ENCODE results near the gene NELFCD.

The NELFCD gene

DNA sequence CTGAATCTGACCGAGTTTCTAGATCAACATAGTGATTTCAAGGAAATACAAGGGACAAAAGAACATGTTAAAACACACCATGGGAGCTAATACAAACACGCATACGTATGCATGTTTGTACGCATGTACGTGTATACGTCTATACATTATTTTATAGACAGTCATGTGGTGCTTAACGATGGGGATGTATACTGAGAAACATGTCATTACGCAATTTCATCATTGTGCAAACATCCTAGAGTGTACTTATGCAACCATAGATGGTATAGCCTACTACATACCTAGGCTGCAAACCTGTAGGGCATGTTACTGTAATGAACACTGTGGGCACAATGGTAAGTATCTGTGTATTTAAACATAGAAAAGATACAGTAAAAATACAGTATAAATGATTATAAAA, 25.0 kb upstream of the NELFCD start:
- H3K9me3 ChIP-seq (ENCODE audit: control insufficient read depth, insufficient read depth, low read depth, low read length): no peaks in the 10 kb centered on the region
- H3K4me1 ChIP-seq (ENCODE audit: control insufficient read depth, insufficient read depth, low read length): no peaks in the 10 kb centered on the region
- ChIA-PET CTCF (interaction anchor here (0.7 kb wide), 1 partner anchor 16 kb away, joined by 3 read pairs; no protein-coding TSS in a partner anchor), POLR2A (no interaction called here)
- TF ChIP-seq ZNF354C (tag by site-specific recombination; IDR thresholded peaks at IDR 0.05; ENCODE audit: borderline replicate concordance, low read depth): no peak
- no peak for TF ChIP-seq ZNF544 (tag by site-specific recombination; IDR thresholded peaks at IDR 0.05)
- TF ChIP-seq ZNF48 (tag by site-specific recombination; IDR thresholded peaks at IDR 0.05): no peak
- TF ChIP-seq, protein P1, sequence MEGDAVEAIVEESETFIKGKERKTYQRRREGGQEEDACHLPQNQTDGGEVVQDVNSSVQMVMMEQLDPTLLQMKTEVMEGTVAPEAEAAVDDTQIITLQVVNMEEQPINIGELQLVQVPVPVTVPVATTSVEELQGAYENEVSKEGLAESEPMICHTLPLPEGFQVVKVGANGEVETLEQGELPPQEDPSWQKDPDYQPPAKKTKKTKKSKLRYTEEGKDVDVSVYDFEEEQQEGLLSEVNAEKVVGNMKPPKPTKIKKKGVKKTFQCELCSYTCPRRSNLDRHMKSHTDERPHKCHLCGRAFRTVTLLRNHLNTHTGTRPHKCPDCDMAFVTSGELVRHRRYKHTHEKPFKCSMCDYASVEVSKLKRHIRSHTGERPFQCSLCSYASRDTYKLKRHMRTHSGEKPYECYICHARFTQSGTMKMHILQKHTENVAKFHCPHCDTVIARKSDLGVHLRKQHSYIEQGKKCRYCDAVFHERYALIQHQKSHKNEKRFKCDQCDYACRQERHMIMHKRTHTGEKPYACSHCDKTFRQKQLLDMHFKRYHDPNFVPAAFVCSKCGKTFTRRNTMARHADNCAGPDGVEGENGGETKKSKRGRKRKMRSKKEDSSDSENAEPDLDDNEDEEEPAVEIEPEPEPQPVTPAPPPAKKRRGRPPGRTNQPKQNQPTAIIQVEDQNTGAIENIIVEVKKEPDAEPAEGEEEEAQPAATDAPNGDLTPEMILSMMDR (tag by site-specific recombination; IDR thresholded peaks at IDR 0.05): no peak
- TF ChIP-seq ZNF184 (tag by site-specific recombination; IDR thresholded peaks at IDR 0.05): no peak
- no peak for TF ChIP-seq KLF7 (tag by site-specific recombination; IDR thresholded peaks at IDR 0.05; ENCODE audit: borderline replicate concordance)
- TF ChIP-seq ZNF174 (tag by site-specific recombination; IDR thresholded peaks at IDR 0.05): no peak
- TF ChIP-seq SETDB1 (IDR thresholded peaks at IDR 0.05; ENCODE audit: insufficient read length, low read length): no peak
- TF ChIP-seq ZNF404 (tag by site-specific recombination; IDR thresholded peaks at IDR 0.05): no peak
- no peak for TF ChIP-seq ZNF155 (tag by site-specific recombination; IDR thresholded peaks at IDR 0.05)
- TF ChIP-seq, protein P2, sequence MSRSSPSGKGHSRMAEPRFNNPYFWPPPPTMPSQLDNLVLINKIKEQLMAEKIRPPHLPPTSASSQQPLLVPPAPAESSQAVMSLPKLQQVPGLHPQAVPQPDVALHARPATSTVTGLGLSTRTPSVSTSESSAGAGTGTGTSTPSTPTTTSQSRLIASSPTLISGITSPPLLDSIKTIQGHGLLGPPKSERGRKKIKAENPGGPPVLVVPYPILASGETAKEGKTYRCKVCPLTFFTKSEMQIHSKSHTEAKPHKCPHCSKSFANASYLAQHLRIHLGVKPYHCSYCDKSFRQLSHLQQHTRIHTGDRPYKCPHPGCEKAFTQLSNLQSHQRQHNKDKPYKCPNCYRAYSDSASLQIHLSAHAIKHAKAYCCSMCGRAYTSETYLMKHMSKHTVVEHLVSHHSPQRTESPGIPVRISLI (tag by site-specific recombination; IDR thresholded peaks at IDR 0.05): no peak
- TF ChIP-seq, protein P3, sequence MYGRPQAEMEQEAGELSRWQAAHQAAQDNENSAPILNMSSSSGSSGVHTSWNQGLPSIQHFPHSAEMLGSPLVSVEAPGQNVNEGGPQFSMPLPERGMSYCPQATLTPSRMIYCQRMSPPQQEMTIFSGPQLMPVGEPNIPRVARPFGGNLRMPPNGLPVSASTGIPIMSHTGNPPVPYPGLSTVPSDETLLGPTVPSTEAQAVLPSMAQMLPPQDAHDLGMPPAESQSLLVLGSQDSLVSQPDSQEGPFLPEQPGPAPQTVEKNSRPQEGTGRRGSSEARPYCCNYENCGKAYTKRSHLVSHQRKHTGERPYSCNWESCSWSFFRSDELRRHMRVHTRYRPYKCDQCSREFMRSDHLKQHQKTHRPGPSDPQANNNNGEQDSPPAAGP (tag by site-specific recombination; IDR thresholded peaks at IDR 0.05): no peak
- TF ChIP-seq, protein P4, sequence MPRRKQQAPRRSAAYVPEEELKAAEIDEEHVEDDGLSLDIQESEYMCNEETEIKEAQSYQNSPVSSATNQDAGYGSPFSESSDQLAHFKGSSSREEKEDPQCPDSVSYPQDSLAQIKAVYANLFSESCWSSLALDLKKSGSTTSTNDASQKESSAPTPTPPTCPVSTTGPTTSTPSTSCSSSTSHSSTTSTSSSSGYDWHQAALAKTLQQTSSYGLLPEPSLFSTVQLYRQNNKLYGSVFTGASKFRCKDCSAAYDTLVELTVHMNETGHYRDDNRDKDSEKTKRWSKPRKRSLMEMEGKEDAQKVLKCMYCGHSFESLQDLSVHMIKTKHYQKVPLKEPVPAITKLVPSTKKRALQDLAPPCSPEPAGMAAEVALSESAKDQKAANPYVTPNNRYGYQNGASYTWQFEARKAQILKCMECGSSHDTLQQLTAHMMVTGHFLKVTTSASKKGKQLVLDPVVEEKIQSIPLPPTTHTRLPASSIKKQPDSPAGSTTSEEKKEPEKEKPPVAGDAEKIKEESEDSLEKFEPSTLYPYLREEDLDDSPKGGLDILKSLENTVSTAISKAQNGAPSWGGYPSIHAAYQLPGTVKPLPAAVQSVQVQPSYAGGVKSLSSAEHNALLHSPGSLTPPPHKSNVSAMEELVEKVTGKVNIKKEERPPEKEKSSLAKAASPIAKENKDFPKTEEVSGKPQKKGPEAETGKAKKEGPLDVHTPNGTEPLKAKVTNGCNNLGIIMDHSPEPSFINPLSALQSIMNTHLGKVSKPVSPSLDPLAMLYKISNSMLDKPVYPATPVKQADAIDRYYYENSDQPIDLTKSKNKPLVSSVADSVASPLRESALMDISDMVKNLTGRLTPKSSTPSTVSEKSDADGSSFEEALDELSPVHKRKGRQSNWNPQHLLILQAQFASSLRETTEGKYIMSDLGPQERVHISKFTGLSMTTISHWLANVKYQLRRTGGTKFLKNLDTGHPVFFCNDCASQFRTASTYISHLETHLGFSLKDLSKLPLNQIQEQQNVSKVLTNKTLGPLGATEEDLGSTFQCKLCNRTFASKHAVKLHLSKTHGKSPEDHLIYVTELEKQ (tag by site-specific recombination; IDR thresholded peaks at IDR 0.05; ENCODE audit: borderline replicate concordance): no peak
- no peak for TF ChIP-seq ZBTB8A (tag by site-specific recombination; IDR thresholded peaks at IDR 0.05)
- H3K27ac ChIP-seq (ENCODE audit: extremely low read depth, low read depth, low read length): no peak overlapping the region
- H3K4me3 ChIP-seq (ENCODE audit: low read depth, low read length): no peak overlapping the region
- H3K36me3 ChIP-seq (ENCODE audit: control insufficient read depth in 2 of 2, insufficient read depth in 1 of 2, low read length in 2 of 2): no peaks in the 10 kb centered on the region

DNA sequence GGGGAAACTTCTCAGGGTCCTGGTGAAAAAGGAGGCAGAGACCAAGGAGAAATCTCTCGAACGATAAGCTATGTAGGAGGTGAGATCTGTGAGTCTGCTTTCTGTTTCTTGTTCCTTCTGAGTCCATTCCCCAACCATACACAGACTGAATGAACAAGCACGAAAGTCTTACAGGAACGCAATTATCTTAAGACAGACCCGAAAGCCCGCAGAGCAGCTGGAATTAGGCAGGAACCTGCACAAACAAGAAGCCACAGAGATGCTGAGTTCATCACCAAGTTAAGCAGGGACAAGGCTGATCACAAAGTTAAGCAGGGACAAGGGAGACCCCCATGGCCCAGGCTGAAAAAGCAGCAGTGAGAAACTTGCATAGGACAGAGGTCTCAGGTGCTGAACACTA, 21.4 kb upstream of the NELFCD start:
- Histone ChIP-seq H3K9me3 (ENCODE audit: control insufficient read depth, insufficient read depth, low read depth, low read length) (no peaks in the 10 kb centered on the region), H3K4me3 (ENCODE audit: low read depth, low read length) (no peak overlapping the region), H3K36me3 (ENCODE audit: control insufficient read depth in 2 of 2, insufficient read depth in 1 of 2, low read length in 2 of 2) (no peaks in the 10 kb centered on the region), H3K4me1 (ENCODE audit: control insufficient read depth, insufficient read depth, low read length) (no peaks in the 10 kb centered on the region), H3K27ac (ENCODE audit: extremely low read depth, low read depth, low read length) (no peak overlapping the region)
- TF ChIP-seq BCL11B (tag by site-specific recombination; IDR thresholded peaks at IDR 0.05; ENCODE audit: low read depth): no peak
- no peak for TF ChIP-seq ZNF600 (tag by site-specific recombination; IDR thresholded peaks at IDR 0.05)
- POLR2A ChIA-PET: no interaction called here
- CTCF ChIA-PET: interaction anchor here (0.8 kb wide), 2 partner anchors 12 to 445 kb away, joined by 3 read pairs; no protein-coding TSS in a partner anchor

All from HEK293 (cell line).